ENCODE data around the gene LRRIQ4.

Gene LRRIQ4

GRCh38 chr3:169812332-169813235 lies at the start of gene LRRIQ4, which contains the start of gene LRRC34:
TSS of gene LRRIQ4 (plus strand) at chr3:169812870. CDS start at chr3:169821922, 9,052 bp downstream.
TSS of gene LRRC34 (minus strand) at chr3:169812904. CDS start at chr3:169812548, 356 bp downstream.
- DNase-seq (ENCODE audit: low read depth, low spot score) = no peak

DNA sequence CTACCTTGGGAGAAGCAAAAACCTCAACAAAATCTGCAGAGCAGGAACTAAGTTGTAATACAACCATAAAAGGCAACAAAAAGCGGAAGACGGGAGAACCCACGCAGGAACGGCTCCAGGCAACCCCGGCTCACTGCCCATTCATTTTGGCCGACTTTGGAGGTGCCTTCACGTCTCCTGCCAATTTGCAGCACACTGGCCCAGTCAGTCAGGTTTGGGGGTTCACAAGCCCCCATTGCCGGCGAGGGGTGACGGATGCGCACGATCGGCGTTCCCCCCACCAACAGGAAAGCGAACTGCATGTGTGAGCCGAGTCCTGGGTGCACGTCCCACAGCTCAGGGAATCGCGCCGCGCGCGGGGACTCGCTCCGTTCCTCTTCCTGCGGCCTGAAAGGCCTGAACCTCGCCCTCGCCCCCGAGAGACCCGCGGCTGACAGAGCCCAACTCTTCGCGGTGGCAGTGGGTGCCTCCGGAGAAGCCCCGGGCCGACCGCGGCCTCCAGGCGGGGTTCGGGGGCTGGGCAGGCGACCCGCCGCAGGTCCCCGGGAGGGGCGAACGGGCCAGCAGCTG lies 48.3 kb upstream of the LRRIQ4 start:
- no peak for DNase-seq (ENCODE audit: low read depth, low spot score)

DNA sequence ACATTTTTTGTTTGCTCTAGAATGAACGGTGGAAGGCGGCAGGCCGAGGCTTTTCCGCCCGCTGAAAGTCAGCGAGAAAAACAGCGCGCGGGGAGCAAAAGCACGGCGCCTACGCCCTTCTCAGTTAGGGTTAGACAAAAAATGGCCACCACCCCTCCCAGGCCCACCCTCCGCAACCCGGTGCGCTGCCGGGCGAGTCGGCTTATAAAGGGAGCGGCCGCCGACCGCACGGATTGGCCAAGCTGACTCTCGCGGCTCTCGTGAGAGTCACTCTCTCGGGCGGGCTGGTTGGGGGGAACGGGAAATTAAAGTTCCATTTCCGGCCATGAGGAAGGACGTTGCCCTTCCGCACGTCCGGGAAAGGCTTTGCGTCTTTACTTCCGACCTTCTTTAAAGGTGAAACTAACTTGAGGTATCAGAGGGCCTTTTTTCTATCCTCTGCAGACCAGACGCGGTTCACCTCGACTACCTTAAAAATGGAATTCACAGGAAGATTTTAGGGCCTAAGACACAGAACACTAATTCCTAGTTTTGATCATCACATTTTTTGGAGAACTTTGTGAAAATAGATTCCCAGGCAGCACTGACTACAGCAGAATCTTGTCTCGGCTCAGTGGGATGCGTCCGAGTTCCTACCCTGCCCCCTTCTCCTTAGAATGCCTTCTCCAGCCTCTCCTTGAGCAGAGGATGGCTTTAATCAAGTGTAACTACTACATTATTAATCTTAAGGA lies 47.6 kb upstream of the LRRIQ4 start, which contains the start of gene TERC:
TSS of gene TERC (minus strand) at position 179 of the 731 bp plus-strand sequence.
- DNase-seq (ENCODE audit: low read depth, low spot score) = no peak

- no peak for DNase-seq (ENCODE audit: low read depth, low spot score)
Measured at GRCh38 chr3:169769287-169770181, 43.1 kb upstream of the LRRIQ4 start, which contains the start of gene ACTRT3. TSS of gene ACTRT3 (minus strand) at chr3:169769561. CDS start at chr3:169769520, 41 bp downstream.

DNA sequence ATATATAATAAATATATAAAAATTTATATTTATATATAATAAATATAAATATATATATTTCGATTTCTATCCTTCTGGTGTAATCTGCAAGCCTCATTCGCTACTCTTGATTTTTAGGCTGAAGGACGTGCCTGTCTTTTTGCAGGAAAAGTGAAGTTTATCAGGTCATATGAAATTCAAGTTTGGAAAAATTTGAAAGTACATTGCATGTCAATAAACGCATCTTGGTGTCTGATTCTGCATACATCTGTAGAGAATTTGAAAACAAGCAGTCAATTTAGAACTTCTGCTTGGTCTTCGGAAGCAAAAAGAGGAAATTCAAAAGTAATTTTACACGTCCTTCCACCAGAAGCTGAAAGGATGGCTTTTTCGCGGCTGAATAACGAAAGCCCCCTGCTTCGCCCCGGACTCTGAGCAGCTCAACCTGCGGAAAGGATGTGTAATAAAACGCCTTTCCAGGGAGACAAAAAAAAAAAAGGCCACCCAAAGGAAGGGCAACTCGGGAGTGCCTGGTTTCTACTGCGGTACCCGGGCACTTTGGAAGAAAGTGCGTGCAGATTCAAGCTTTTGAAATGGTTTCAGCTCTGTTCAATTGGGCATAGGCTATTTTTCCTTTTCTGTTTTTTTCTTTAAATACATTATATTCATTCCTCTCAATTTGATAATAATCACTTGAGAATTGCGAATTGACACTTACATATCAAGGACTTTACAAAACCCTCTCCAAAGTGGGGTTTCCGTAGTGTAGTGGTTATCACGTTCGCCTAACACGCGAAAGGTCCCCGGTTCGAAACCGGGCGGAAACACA lies 41.0 kb upstream of the LRRIQ4 start:
- no peak for DNase-seq (ENCODE audit: low read depth, low spot score)

DNA sequence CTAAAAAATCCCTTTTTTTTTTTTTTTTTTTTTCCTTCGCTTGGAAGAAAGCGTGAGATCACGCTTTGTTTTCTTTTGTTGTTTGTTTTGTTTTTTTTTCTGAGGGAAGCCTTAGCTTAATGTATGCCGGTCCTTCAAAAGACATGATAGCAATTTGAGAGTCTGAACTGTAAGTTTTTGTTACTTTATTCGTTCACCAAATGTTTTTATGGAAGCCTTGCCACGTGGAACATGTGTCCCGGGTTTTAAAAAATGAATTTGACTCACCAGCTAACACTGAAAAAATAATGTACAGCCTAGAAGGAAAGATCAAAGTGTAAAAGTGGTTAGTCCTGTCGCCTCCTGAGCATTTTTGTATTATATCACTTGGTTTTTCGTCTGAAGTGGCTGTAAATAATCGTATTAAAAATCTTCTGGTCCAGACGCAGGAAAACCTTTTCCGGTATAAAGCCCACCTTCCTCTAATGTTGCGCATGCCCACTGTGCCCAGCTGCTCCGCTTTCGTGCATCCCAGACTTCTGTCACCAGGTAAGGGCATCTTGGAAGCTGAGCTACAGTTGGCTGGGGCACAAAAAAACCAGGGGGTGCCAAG lies 40.3 kb upstream of the LRRIQ4 start:
- no peak for DNase-seq (ENCODE audit: low read depth, low spot score)

- peak; percentile 72 for DNase-seq (ENCODE audit: low read depth, low spot score)
Measured at GRCh38 chr3:169772897-169773816, 39.5 kb upstream of the LRRIQ4 start, which contains the start of gene MYNN. TSS of gene MYNN (plus strand) at chr3:169773396. CDS start at chr3:169774296, 900 bp downstream.

GRCh38 chr3:169774186-169774585 lies 38.5 kb upstream of the LRRIQ4 start:
- DNase-seq (ENCODE audit: low read depth, low spot score) = no peak

DNA sequence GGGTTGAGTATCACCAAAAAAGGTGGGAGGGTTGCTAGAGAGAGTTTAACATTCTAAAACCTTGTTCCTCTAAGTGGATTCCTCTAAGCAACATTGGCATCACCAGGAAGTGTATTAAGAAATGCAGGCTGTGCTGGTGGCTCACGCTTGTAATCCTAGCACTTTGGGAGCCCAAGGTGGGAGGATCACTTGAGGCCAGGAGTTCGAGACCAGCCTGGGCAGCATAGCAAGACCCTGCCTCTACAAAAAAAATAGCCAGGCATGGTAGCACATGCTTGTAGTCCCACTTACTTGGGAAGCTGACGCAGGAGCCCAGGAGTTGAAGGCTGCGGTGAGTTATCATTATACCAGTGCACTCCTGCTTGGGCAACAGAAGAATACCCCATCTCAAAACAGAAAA lies 34.8 kb upstream of the LRRIQ4 start:
- DNase-seq (ENCODE audit: low read depth, low spot score) = no peak

DNA sequence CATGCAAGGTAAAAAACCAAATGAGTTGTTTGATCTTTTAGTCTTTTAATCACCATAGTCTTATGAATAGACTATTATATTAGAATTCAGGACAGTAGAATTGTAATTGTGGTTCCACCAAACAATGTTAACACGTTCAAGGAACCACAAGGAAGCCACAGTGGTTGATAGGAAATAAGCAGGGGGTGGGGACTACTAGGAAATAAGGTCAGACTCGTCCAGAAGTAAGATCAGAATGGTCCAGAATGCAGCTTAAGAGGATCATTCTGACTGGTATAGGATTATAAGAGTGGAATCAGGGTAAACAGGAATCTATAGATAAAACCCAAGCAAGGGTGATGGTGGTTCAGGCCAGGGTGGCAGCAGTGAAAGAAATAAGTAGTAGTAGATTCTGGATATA lies 31.9 kb upstream of the LRRIQ4 start:
- DNase-seq (ENCODE audit: low read depth, low spot score) = no peak

DNA sequence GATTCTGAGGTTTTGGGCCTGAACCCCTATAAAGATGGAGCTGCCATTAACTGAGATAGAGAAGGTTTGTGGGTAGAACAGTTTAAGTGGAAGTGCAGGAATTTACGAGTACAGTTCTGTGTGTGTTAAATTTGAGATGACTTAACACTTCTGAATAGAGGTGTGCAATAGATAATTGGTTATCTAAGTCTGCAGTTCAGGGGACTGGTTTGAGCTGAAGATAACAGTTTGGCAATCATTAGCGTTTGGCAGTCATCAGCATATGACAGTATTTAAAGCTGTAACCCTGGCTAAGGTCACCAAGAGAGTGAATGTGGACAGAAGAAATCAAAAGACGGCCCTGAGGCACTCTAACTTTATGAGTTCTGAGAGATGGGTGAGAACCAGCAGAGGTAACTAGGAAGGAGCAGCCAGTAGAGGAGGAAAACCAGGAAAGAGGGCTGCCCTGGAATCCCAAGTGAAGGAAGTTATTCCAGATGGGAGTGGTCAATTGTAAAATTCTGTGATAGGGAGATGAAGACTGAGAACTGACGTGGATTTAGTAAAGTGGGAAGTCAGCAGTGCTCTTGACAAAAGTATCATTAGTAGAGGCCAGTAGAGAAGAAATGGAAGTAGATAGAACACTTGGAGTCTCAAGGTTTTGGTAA lies 31.3 kb upstream of the LRRIQ4 start:
- DNase-seq (ENCODE audit: low read depth, low spot score) = no peak

DNA sequence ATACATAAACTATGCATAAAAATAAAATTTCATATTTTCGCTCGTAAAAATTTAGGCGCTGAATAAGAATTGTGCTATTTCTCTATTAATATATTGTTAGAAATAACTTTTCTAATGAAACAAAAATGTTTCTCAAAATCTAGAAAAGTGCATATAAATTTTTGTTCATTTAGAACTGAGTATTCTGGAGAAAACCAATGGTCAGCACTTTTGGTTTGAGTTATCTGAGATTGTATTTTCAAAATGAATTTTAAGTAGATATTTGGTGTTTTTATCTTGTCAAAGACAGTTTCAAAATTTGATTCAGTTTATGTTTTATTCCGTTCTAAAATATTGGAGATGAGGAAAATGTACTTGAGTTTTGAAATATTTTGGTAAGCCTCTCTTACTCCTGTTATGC lies 25.6 kb upstream of the LRRIQ4 start:
- DNase-seq (ENCODE audit: low read depth, low spot score) = no peak

GRCh38 chr3:169787791-169788190 lies 24.9 kb upstream of the LRRIQ4 start:
- DNase-seq (ENCODE audit: low read depth, low spot score) = no peak

DNA sequence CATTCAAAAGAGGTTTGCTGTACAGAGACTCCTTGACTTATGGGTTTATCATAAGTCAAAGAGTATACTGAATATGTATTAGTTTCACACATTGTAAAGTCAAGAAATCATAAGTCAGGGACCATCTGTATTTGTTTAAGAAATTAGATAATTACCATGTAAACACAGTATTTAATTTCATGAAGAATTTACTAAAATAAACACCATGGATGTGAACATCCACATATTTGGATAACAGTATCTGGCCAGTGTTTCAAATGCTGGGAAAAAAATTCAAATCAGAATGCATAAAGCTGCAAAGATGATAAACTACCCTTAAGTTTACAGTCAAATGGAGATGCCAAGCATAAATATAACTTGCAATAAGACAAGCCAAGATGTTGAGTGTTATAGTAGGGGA lies 22.5 kb upstream of the LRRIQ4 start:
- DNase-seq (ENCODE audit: low read depth, low spot score) = no peak

DNA sequence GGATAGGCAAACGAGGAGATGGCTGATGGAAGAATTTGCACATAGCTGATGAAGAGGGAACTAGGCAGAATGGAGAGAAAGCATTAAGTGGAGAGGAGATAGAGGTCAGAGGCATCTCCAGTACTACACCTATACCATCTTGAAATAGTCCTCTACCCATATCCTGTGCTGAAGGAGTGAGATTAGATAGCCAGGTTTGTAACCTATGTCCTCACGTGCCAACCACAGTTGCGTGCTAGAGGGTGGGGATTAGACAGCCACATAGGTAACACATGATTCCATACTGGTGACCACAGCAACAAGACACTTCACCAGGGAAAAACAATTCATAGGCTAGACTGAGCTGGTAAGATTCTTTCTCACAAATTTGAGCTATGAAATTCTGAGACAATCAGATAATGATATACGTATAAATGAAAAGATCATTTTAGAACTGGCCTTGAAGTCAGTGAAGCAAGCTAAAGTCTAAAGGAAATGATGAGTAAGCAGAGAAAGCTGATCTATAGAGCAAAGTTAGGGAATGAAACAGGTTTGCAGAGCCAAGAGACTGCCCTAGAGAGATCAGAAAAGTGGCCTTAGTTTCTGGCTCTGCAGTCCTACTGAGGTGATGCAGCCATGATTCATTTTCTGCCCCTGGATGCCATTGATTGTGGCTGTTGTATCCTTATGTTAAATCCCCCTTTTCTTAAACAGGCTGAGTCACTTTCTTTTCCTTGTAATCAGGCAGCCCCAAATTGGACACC lies 21.8 kb upstream of the LRRIQ4 start:
- no peak for DNase-seq (ENCODE audit: low read depth, low spot score)

GRCh38 chr3:169792359-169792758 lies 20.3 kb upstream of the LRRIQ4 start:
- DNase-seq (ENCODE audit: low read depth, low spot score) = no peak

GRCh38 chr3:169804681-169805080 lies 8.0 kb upstream of the LRRIQ4 start:
- DNase-seq (ENCODE audit: low read depth, low spot score) = no peak
